AG09309 (cell line): ENCODE data around the gene LSMEM2.

Source experiments
- DNase-seq: peaks from one replicate; pipeline ENCODE4 v3.0.0-alpha.2; 2010; ENCODE audit warnings: low read depth
- H3K4me3 ChIP-seq: 2 replicates; pipeline ENCODE4 v1.5.1; 2011; ENCODE audit warnings: mild to moderate bottlenecking, low read depth, low read length, moderate library complexity; ENCODE audit not compliant: control insufficient read depth
- CTCF ChIP-seq: IDR thresholded peaks from 2 replicates; pipeline ENCODE4 v1.5.1; 2011; ENCODE audit warnings: mild to moderate bottlenecking, low read depth, low read length, inconsistent platforms; ENCODE audit not compliant: insufficient read depth, control insufficient read depth; ENCODE audit errors: missing control alignments

Gene LSMEM2

GRCh38 chr3:50272911-50273688 is 5.8 kb upstream of the LSMEM2 start:
- peak; percentile 94 for TF ChIP-seq CTCF
- no peak overlapping the region; the same call in 1 of the 2 replicates for H3K4me3 ChIP-seq
- no peak for DNase-seq

DNA sequence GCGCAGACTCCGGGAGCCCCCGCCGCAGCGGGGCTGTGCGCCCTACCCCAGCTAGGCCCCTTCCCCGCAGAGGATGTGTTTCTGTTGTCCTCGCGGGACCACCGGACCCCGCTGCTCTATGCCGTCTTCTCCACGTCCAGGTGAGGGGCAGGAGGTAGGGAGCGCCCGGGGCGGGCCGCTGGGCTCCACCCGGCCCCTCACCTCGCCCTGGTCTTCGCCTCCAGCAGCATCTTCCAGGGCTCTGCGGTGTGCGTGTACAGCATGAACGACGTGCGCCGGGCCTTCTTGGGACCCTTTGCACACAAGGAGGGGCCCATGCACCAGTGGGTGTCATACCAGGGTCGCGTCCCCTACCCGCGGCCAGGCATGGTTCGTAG is 5.2 kb upstream of the LSMEM2 start:
- no peak for DNase-seq

DNA sequence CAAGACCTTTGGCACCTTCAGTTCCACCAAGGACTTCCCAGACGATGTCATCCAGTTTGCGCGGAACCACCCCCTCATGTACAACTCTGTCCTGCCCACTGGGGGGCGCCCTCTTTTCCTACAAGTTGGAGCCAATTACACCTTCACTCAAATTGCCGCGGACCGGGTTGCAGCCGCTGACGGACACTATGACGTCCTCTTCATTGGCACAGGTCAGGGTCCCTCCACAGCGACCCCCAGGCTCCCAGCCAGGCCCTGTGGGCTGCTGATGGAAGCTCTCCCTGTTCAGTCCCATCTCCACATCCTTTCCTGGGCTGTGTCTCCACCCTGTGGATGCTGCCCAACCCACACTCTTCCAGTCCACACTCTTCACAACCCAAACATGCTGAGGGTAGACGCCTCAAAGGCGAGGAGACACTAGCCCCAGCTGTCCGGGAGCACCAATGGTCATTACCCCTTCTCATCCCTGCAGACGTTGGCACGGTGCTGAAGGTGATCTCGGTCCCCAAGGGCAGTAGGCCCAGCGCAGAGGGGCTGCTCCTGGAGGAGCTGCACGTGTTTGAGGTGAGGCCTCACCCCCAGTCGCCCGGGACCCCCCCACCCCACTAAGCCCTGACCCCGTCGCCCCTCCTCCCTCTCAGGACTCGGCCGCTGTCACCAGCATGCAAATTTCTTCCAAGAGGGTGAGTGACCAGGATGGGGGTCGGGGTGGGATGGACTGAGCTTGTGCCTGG is 4.3 kb upstream of the LSMEM2 start:
- H3K4me3 ChIP-seq, result no peak overlapping the region
- no peak for DNase-seq
- TF ChIP-seq CTCF, result peak; percentile 63

More for the DNA sequence above, 5.2 kb upstream of the LSMEM2 start:
- no peak for TF ChIP-seq CTCF
- no peak overlapping the region for H3K4me3 ChIP-seq

- DNase-seq, result no peak
- no peak overlapping the region for H3K4me3 ChIP-seq
These were observed 3.5 kb upstream of the LSMEM2 start for GRCh38 chr3:50275141-50275995.

DNA sequence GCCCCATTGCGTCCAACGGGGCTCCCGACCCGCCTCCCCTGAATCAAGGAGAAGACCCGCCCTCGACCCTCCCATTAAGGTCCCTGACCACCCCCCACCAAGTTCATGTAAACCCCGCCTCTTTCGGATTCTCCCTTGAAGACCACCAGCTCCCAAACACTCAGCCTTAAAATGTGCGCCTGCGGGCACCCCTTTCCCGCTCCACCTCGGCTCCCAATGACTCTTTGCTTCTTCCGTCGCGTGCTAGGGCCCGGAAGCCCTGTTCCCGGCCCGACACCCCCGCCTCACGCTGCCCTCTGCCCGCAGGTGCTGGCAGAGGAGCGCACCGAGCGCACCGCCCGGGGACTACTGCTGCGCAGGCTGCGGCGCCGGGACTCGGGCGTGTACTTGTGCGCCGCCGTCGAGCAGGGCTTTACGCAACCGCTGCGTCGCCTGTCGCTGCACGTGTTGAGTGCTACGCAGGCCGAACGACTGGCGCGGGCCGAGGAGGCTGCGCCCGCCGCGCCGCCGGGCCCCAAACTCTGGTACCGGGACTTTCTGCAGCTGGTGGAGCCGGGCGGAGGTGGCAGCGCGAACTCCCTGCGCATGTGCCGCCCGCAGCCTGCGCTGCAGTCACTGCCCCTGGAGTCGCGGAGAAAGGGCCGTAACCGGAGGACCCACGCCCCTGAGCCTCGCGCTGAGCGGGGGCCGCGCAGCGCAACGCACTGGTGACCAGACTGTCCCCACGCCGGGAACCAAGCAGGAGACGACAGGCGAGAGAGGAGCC is 2.7 kb upstream of the LSMEM2 start:
- no peak for DNase-seq
- no peak for TF ChIP-seq CTCF
- no peak overlapping the region for H3K4me3 ChIP-seq

More at GRCh38 chr3:50275141-50275995, 3.5 kb upstream of the LSMEM2 start:
- TF ChIP-seq CTCF, result no peak

- TF ChIP-seq CTCF, result no peak
- H3K4me3 ChIP-seq, result no peak overlapping the region
- no peak for DNase-seq
These were observed 2.2 kb upstream of the LSMEM2 start for GRCh38 chr3:50276762-50277101.
